ENCODE data around the gene PAH. TPM values are rescaled to one million over a fixed set of nuclear protein-coding genes. Genes with fewer than 3 reads are reported as not detected.

Gene PAH
- total and polyA plus RNA-seq, 2 of the 13 experiments (the other 11 are each of a cell fraction or from before 2014, with no cell fraction given) = 192 to 451 TPM

DNA sequence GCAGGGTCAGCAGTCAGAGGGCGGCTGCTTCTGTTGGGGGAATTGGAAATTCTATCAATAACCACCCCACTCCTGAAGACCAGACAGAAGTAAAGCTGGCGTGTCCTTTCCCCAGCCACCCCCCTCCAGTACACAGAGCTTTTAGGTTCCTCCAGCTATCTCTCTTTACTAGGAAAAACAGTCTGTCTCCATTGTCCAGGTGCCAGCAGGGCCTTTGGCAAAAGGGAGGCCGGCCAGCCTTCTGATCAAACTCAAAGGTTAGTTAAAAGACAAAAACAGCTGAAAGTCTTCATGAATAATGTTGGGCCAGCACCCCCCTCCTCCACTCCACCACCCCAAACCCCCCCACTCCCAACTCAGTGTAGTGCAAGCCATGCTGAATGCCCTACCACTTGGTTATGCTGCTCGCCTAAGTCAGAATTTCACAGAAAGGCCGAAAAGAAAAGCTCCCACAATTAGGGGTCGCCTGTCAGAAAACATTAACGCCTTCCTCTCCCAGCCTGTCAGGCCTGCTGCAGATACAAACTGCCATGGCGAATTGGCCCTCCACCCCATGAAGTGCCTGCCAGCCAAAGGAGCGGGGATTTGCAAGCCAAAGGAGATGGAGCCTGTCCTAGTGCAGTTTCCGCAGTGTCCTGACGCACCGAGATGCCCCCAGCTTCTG, 49.3 kb upstream of the PAH start:
- BruUV-seq (replicated peaks) = no TSS peak
- DNase-seq (ENCODE audit: low spot score) = no peak
- H4K20me1 ChIP-seq (ENCODE audit: insufficient read depth, low read length) = no peaks in the 10 kb centered on the region
- H3K36me3 ChIP-seq (replicated peaks in 1 of 2; ENCODE audit: control insufficient read depth in 1 of 2, insufficient read depth in 2 of 2, low read length in 2 of 2) = no peaks in the 10 kb centered on the region
- POLR2A ChIA-PET = no interaction called here
- TF ChIP-seq, protein P1, sequence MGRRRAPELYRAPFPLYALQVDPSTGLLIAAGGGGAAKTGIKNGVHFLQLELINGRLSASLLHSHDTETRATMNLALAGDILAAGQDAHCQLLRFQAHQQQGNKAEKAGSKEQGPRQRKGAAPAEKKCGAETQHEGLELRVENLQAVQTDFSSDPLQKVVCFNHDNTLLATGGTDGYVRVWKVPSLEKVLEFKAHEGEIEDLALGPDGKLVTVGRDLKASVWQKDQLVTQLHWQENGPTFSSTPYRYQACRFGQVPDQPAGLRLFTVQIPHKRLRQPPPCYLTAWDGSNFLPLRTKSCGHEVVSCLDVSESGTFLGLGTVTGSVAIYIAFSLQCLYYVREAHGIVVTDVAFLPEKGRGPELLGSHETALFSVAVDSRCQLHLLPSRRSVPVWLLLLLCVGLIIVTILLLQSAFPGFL (CRISPR knock-in tag; IDR thresholded peaks at IDR 0.05) = no peak
- no peak for TF ChIP-seq CBX2 (IDR thresholded peaks at IDR 0.05; ENCODE audit: low read depth, low read length)
- no peak for TF ChIP-seq CBX2 (CRISPR knock-in tag; IDR thresholded peaks at IDR 0.05; ENCODE audit: low read depth)
- no peak for TF ChIP-seq KLF6 (CRISPR knock-in tag; IDR thresholded peaks at IDR 0.05)
- no peak for TF ChIP-seq ZNF746 (CRISPR knock-in tag; IDR thresholded peaks at IDR 0.05)
- TF ChIP-seq RBAK (CRISPR knock-in tag; IDR thresholded peaks at IDR 0.05) = no peak
- no peak for TF ChIP-seq HNF4G (IDR thresholded peaks at IDR 0.05; ENCODE audit: borderline replicate concordance, low read depth, low read length)
- TF ChIP-seq HNF4G (CRISPR knock-in tag; IDR thresholded peaks at IDR 0.05; ENCODE audit: borderline replicate concordance, low read depth) = no peak
- no peak for TF ChIP-seq EED (CRISPR knock-in tag; IDR thresholded peaks at IDR 0.05)
- in situ Hi-C loops (cut with HindIII; ENCODE audit: extremely low pct_ligation_motif_present, low pct_unique_long_range_greater_than_20kb) (no loop called here), intact Hi-C loops (cut with micrococcal nuclease; ENCODE audit: unreplicated experiment) (no loop called here)
- H2AFZ ChIP-seq (ENCODE audit: low read length) = no peak overlapping the region
- H3K4me1 ChIP-seq (ENCODE audit: insufficient read depth, low read length) = no peaks in the 10 kb centered on the region
- H3K9ac ChIP-seq (ENCODE audit: insufficient read depth, low read depth, low read length) = no peak overlapping the region
- H3K27ac ChIP-seq (ENCODE audit: extremely low read length, insufficient read depth, low read length) = no peak overlapping the region
- peaks cover 1 to 57% of the 10 kb centered on the region in 2 experiments; a peak in 4 of 5 replicates for H3K27me3 ChIP-seq (ENCODE audit: control insufficient read depth in 1 of 2, insufficient read depth in 2 of 2, low read length in 2 of 2)
- no peak for FAIRE-seq
- no peak for ATAC-seq
- WGBS (ENCODE audit: low lambda C conversion rate) = 45% methylated on average over 7 of the region's 12 CpGs
- no peak overlapping the region for H3K4me3 ChIP-seq (replicated peaks in 1 of 3; ENCODE audit: insufficient read depth in 1 of 3, low read depth in 2 of 3, low read length in 3 of 3)
- CTCF ChIA-PET (ENCODE audit: low intra/inter-chr PET ratio, low total read pairs) = no interaction called here
- H3K79me2 ChIP-seq (ENCODE audit: insufficient read depth, low read length) = no peaks in the 10 kb centered on the region
- no peaks in the 10 kb centered on the region for H3K9me3 ChIP-seq (ENCODE audit: low read length)
- no peak overlapping the region for H3K4me2 ChIP-seq (ENCODE audit: low read depth, low read length)

Data from HepG2 (cell line).